K562 (cell line): Measurements from ENCODE around the gene UBE2N. TPM values are rescaled to one million over a fixed set of nuclear protein-coding genes. Genes with fewer than 3 reads are reported as not detected.
A peak's percentile ranks its signal among the peaks of the same experiment; 100 is the strongest.

Experiments
- ATAC-seq: fragments of 200-7000 bp; cut with Tn5 transposase; 3 replicates; pipeline ENCODE4 v1.9.1; 2020; ENCODE audit warnings: moderate library complexity
- BruUV-seq: library from RNA; stranded (reverse); fragments of 400-500 nt; replicated peaks from 2 replicates; lab custom pipeline; 2021; lab: Mats Ljungman, UMichigan
- CTCF ChIA-PET: fragments of 300-600 bp; formaldehyde crosslinking; extraction: SDS; loops from one replicate; lab custom pipeline; 2021; ENCODE audit warnings: low intra/inter-chr PET ratio; lab: Yijun Ruan, JAX
- POLR2A ChIA-PET: fragments of 300-600, 350-650 bp; sonication (Branson Sonifier 250); formaldehyde crosslinking; extraction: SDS; loops from one replicate; lab custom pipeline; 2021; ENCODE audit warnings: antibody characterized with exemption, inconsistent platforms; lab: Yijun Ruan, JAX
- DNase-seq, 4 experiments: peaks; one replicate each; pipeline versions ENCODE4 v3.0.0 to v3.0.0-alpha.2; 2011 to 2018; ENCODE audit warnings: low spot score in 3 of 4, mixed read lengths in 3 of 4; ENCODE audit errors: extremely low read depth in 1 of 4
- FAIRE-seq: peaks from 2 replicates; lab custom pipeline; 2011; peaks lifted over from hg19 to GRCh38; lab: Jason Lieb, UNC
- H2AFZ ChIP-seq: 2 replicates; pipeline ENCODE4 v1.6.0; 2011; ENCODE audit warnings: low read depth, low read length, control low read depth, inconsistent platforms
- H3K27ac ChIP-seq: fragments of 200-600 bp; 3 replicates; pipeline ENCODE4 v1.8.0; 2011; ENCODE audit warnings: low read depth, mild to moderate bottlenecking, control low read depth, inconsistent platforms, low read length, moderate library complexity, mixed read lengths; ENCODE audit errors: extremely low read depth
- H3K27me3 ChIP-seq, 2 experiments: fragments of 300-600 bp in 1 of 2; 2 replicates in 1 of 2; 3 replicates in 1 of 2; pipeline versions ENCODE4 v1.6.0 to v1.8.0; 2011; ENCODE audit warnings: inconsistent platforms in 2 of 2, low read length in 2 of 2, mild to moderate bottlenecking in 1 of 2, mixed read lengths in 1 of 2, moderate library complexity in 1 of 2; ENCODE audit not compliant: control insufficient read depth in 2 of 2, insufficient read depth in 2 of 2
- H3K36me3 ChIP-seq: fragments of 300-600 bp; 3 replicates; pipeline ENCODE4 v1.8.0; 2011; ENCODE audit warnings: mild to moderate bottlenecking, low read length, inconsistent platforms; ENCODE audit not compliant: control insufficient read depth, insufficient read depth
- H3K4me1 ChIP-seq, 2 experiments: fragments of 200-600 bp in 1 of 2; replicated peaks in 1 of 2; 2 replicates in 1 of 2; 3 replicates in 1 of 2; pipeline versions ENCODE4 v1.5.1 to v1.8.0; 2011; ENCODE audit warnings: inconsistent platforms in 2 of 2, low read length in 2 of 2, mild to moderate bottlenecking in 1 of 2, mixed read lengths in 1 of 2, moderate library complexity in 1 of 2; ENCODE audit not compliant: control insufficient read depth in 2 of 2, insufficient read depth in 2 of 2
- H3K4me2 ChIP-seq: 2 replicates; pipeline ENCODE4 v1.6.1; 2011; ENCODE audit warnings: low read length, control low read depth, inconsistent platforms, mixed read lengths; ENCODE audit not compliant: insufficient read depth
- H3K4me3 ChIP-seq: fragments of 200-600 bp; sonication (generic), shearing (Covaris generic); 2 replicates; pipeline ENCODE4 v1.5.1; 2016; ENCODE audit warnings: control low read depth, inconsistent platforms
- H3K79me2 ChIP-seq: fragments of 200-600 bp; 3 replicates; pipeline ENCODE4 v1.8.0; 2011; ENCODE audit warnings: low read length, inconsistent platforms; ENCODE audit not compliant: control insufficient read depth, insufficient read depth
- H3K9ac ChIP-seq, 2 experiments: 2 replicates each; pipeline versions ENCODE4 v1.6.0 to v1.6.1; 2011; ENCODE audit warnings: low read depth in 2 of 2, low read length in 2 of 2, control low read depth in 1 of 2, inconsistent platforms in 1 of 2, mild to moderate bottlenecking in 1 of 2, mixed read lengths in 1 of 2; ENCODE audit not compliant: insufficient read depth in 1 of 2
- H3K9me1 ChIP-seq: one replicate; pipeline ENCODE4 v1.6.0; 2011; ENCODE audit warnings: inconsistent platforms, mild to moderate bottlenecking, low read length, moderate library complexity; ENCODE audit not compliant: control insufficient read depth, insufficient read depth
- H3K9me3 ChIP-seq: replicated peaks from 2 replicates; pipeline ENCODE4 v1.5.1; 2011; ENCODE audit warnings: low read depth, low read length, inconsistent platforms; ENCODE audit not compliant: control insufficient read depth, insufficient read depth
- H4K20me1 ChIP-seq: replicated peaks from 2 replicates; pipeline ENCODE4 v1.6.1; 2011; ENCODE audit warnings: low read length, inconsistent platforms, mixed read lengths; ENCODE audit not compliant: control insufficient read depth, insufficient read depth
- ARID1B ChIP-seq: fragments of 450-650 bp; IDR thresholded peaks from 2 replicates; pipeline ENCODE4 v1.6.1; 2016; ENCODE audit warnings: antibody characterized with exemption, mild to moderate bottlenecking, inconsistent platforms
- C11orf30 ChIP-seq: fragments of 450-650 bp; IDR thresholded peaks from 2 replicates; pipeline ENCODE4 v1.6.1; 2016; ENCODE audit warnings: low read depth, mild to moderate bottlenecking
- CCNT2 ChIP-seq: IDR thresholded peaks from 2 replicates; pipeline ENCODE4 v1.6.1; 2011; ENCODE audit warnings: borderline replicate concordance, low read depth, mild to moderate bottlenecking, moderate library complexity, mixed read lengths, low read length; ENCODE audit not compliant: insufficient read length; ENCODE audit errors: extremely low read depth
- FIP1L1 ChIP-seq: fragments of 200-400 bp; formaldehyde crosslinking; IDR thresholded peaks from 2 replicates; pipeline ENCODE4 v1.6.1; 2018; ENCODE audit warnings: mild to moderate bottlenecking, low read depth, low read length; ENCODE audit not compliant: poor library complexity, severe bottlenecking
- KLF6 ChIP-seq: fragments of 250-450 bp; sonication (Bioruptor Pico); IDR thresholded peaks from 2 replicates; pipeline ENCODE4 v1.4.0; 2020; ENCODE audit warnings: mild to moderate bottlenecking, moderate library complexity, borderline replicate concordance
- SAFB ChIP-seq: fragments of 200-400 bp; formaldehyde crosslinking; IDR thresholded peaks from 2 replicates; pipeline ENCODE4 v1.6.1; 2017; ENCODE audit warnings: low read depth, low read length, borderline replicate concordance
- SPI1 ChIP-seq: IDR thresholded peaks from 2 replicates; pipeline ENCODE4 v1.6.1; 2011; ENCODE audit warnings: low read depth, low read length, control low read depth, borderline replicate concordance
- ZZZ3 ChIP-seq: fragments of 450-650 bp; IDR thresholded peaks from 2 replicates; pipeline ENCODE4 v1.6.1; 2016; ENCODE audit warnings: antibody characterized with exemption, mild to moderate bottlenecking, moderate library complexity
- WGBS: fragments of 100-300 bp; shearing (Covaris generic); methylation state at CpG from one replicate; pipeline ENCODE4 v1.1.6; 2016; ENCODE audit warnings: low coverage, mixed read lengths; ENCODE audit not compliant: insufficient coverage; ENCODE audit errors: missing lambda C conversion rate; 5-methylcytosine and 5-hydroxymethylcytosine counted together
- in situ Hi-C: fragments of 300-500 bp; cut with MboI; formaldehyde crosslinking; loops from 4 replicates; pipeline ENCODE4 v1.15.0; 2018; ENCODE audit warnings: inconsistent platforms, mixed read lengths
- intact Hi-C: fragments of 100-400 bp; cut with micrococcal nuclease; formaldehyde crosslinking; loops from 2 replicates; pipeline ENCODE4 v1.14.2; 2022
- polyA plus RNA-seq, 8 experiments: library from polyadenylated mRNA; depleted of rRNA in 4 of 8; stranded (reverse) in 5 of 8; unstranded in 3 of 8; fragments of >200 nt; fragmentation: Nextera tagmentation in 2 of 8; fragmentation: Illumina TruSeq in 1 of 8; extraction: Ambion mirVana in 2 of 8; extraction: Trizol in 1 of 8; gene quantifications; 2 replicates each; pipeline versions ENCODE4 v1.2.1 to v1.2.3, GENCODE V29; 2011 to 2014; ENCODE audit warnings: inconsistent platforms in 1 of 8, missing spikeins in 1 of 8
- total RNA-seq, 7 experiments: library from RNA; depleted of rRNA in 6 of 7; stranded (reverse); fragments of >200 nt in 6 of 7; fragmentation: Illumina TruSeq in 2 of 7; extraction: Trizol in 2 of 7; gene quantifications; 2 replicates each; pipeline versions ENCODE4 v1.2.1 to v1.2.3, GENCODE V29; 2011 to 2021; ENCODE audit warnings: low replicate concordance in 1 of 7

UBE2N gene
- total and polyA plus RNA-seq, 9 of the 15 experiments (the other 6 are each of a cell fraction or from before 2014, with no cell fraction given) = 189 to 826 (median 260) TPM

GRCh38 chr12:93425736-93426411, 15.9 kb downstream of the UBE2N start:
- ATAC-seq (no peak), DNase-seq (no peak), FAIRE-seq (no peak)
- BruUV-seq = no TSS peak
- H4K20me1 ChIP-seq = peaks cover 43% of the 10 kb centered on the region
- ChIA-PET POLR2A (interaction anchor here (0.6 to 2.3 kb wide), 6 partner anchors 9 to 21 kb away, joined by 3 to 7 read pairs (median 4); partner anchors contain the start of gene UBE2N), CTCF (no interaction called here)
- in situ Hi-C loops (loop anchor here (10.0 kb wide), 1 partner anchor 679 kb away; no protein-coding TSS in a partner anchor), intact Hi-C loops (loop anchor here (10.0 kb wide), 1 partner anchor 679 kb away; no protein-coding TSS in a partner anchor)
- H2AFZ ChIP-seq = no peak overlapping the region
- no peak overlapping the region for H3K4me3 ChIP-seq
- H3K9ac ChIP-seq = no peak overlapping the region
- TF ChIP-seq C11orf30 (0 out of 2 replicates have a peak, but pooled peaks have one; percentile 7), ZZZ3 (no peak)
- 53% methylated on average over 8 of the region's 8 CpGs for WGBS
- no peaks in the 10 kb centered on the region for H3K9me3 ChIP-seq
- H3K36me3 ChIP-seq = peaks cover 5% of the 10 kb centered on the region; the same call in 1 of the 3 replicates
- peaks cover 97% of the 10 kb centered on the region for H3K79me2 ChIP-seq
- no peaks in the 10 kb centered on the region for H3K9me1 ChIP-seq
- H3K27me3 ChIP-seq = no peaks in the 10 kb centered on the region
- peaks cover 5 to 21% of the 10 kb centered on the region in 2 experiments; a peak in 3 of 5 replicates for H3K4me1 ChIP-seq
- H3K27ac ChIP-seq = no peak overlapping the region
- H3K4me2 ChIP-seq = no peak overlapping the region

DNA sequence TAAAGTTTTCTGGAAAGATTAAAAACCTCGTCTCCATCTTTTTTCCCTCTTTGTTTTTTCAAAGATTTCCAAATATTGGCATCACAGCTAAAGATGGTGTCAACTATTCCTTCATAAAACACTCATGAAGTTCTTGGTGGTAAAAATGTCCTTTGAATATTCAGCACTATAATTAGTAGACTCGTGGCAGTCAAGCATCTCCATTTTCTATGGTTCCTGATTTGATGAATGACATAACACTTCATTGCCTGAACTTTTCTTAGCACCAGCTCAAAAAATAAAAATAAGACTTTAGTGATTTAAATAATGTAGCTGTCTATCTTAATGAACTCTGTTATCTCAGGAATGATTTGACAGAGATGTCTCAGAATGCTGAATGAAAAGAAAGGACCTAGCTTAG, 19.7 kb downstream of the UBE2N start:
- 39% methylated on average over 2 of the region's 2 CpGs for WGBS
- FAIRE-seq (no peak), ATAC-seq (no peak), DNase-seq (no peak)
- peaks cover 5% of the 10 kb centered on the region; the same call in 1 of the 3 replicates for H3K36me3 ChIP-seq
- no peaks in the 10 kb centered on the region for H3K9me1 ChIP-seq
- in situ Hi-C loops = loop anchor here (10.0 to 25.0 kb wide), 3 partner anchors 435 to 683 kb away; no protein-coding TSS in a partner anchor
- CTCF ChIA-PET = no interaction called here
- peaks cover 0 to 14% of the 10 kb centered on the region in 2 experiments; a peak in 2 of 5 replicates for H3K4me1 ChIP-seq
- no peak overlapping the region for H3K9ac ChIP-seq
- intact Hi-C loops = loop anchor here (10.0 kb wide), 1 partner anchor 683 kb away; no protein-coding TSS in a partner anchor
- no peaks in the 10 kb centered on the region for H3K27me3 ChIP-seq
- BruUV-seq = no TSS peak
- H3K27ac ChIP-seq = no peak overlapping the region
- no peak overlapping the region for H2AFZ ChIP-seq
- peaks cover 98% of the 10 kb centered on the region for H3K79me2 ChIP-seq
- TF ChIP-seq KLF6 (CRISPR knock-in tag) (no peak), ARID1B (no peak), SAFB (no peak), CCNT2 (no peak), FIP1L1 (no peak), SPI1 (no peak)
- POLR2A ChIA-PET = interaction anchor here (0.5 to 1.6 kb wide), 4 partner anchors 12 to 689 kb away, joined by 3 to 4 read pairs (median 4); no protein-coding TSS in a partner anchor
- H3K4me2 ChIP-seq = no peak overlapping the region
- H3K4me3 ChIP-seq = no peak overlapping the region
- no peaks in the 10 kb centered on the region for H3K9me3 ChIP-seq
- peaks cover 43% of the 10 kb centered on the region for H4K20me1 ChIP-seq
